ENCODE data around the gene SORCS3. TPM values are rescaled to one million over a fixed set of nuclear protein-coding genes. Genes with fewer than 3 reads are reported as not detected.

Gene SORCS3
- total RNA-seq, 1 donor from 2014 or later = not detected

- intact Hi-C loops (cut with micrococcal nuclease) = no loop called here
These were observed 267.5 kb downstream of the SORCS3 start for GRCh38 chr10:104908581-104908980.

GRCh38 chr10:104910712-104911111 is 269.6 kb downstream of the SORCS3 start:
- intact Hi-C loops (cut with micrococcal nuclease) = no loop called here

GRCh38 chr10:104913390-104913789 is 272.3 kb downstream of the SORCS3 start:
- intact Hi-C loops (cut with micrococcal nuclease) = no loop called here

- intact Hi-C loops (cut with micrococcal nuclease) = no loop called here
These were observed 279.4 kb downstream of the SORCS3 start for GRCh38 chr10:104920476-104920875.

- intact Hi-C loops (cut with micrococcal nuclease) = no loop called here
These were observed 280.7 kb downstream of the SORCS3 start for GRCh38 chr10:104921763-104922162.

GRCh38 chr10:104922810-104923209 is 281.7 kb downstream of the SORCS3 start:
- intact Hi-C loops (cut with micrococcal nuclease) = no loop called here

- intact Hi-C loops (cut with micrococcal nuclease) = no loop called here
These were observed 282.4 kb downstream of the SORCS3 start for GRCh38 chr10:104923501-104923900.

GRCh38 chr10:104924101-104924795 is 283.2 kb downstream of the SORCS3 start:
- intact Hi-C loops (cut with micrococcal nuclease) = no loop called here

GRCh38 chr10:104925232-104925851 is 284.3 kb downstream of the SORCS3 start:
- intact Hi-C loops (cut with micrococcal nuclease) = loop anchor here (5.0 kb wide), 1 partner anchor 518 kb away; no protein-coding TSS in a partner anchor

- intact Hi-C loops (cut with micrococcal nuclease) = loop anchor here (5.0 kb wide), 1 partner anchor 521 kb away; no protein-coding TSS in a partner anchor
These were observed 287.6 kb downstream of the SORCS3 start for GRCh38 chr10:104928734-104929133.

- intact Hi-C loops (cut with micrococcal nuclease) = no loop called here
These were observed 290.6 kb downstream of the SORCS3 start for GRCh38 chr10:104931612-104932134.

GRCh38 chr10:104935656-104936055 is 294.6 kb downstream of the SORCS3 start:
- intact Hi-C loops (cut with micrococcal nuclease) = no loop called here

GRCh38 chr10:104937567-104937966 is 296.5 kb downstream of the SORCS3 start:
- intact Hi-C loops (cut with micrococcal nuclease) = no loop called here

GRCh38 chr10:104938031-104938430 is 296.9 kb downstream of the SORCS3 start:
- intact Hi-C loops (cut with micrococcal nuclease) = no loop called here

GRCh38 chr10:104941662-104942061 is 300.6 kb downstream of the SORCS3 start:
- intact Hi-C loops (cut with micrococcal nuclease) = no loop called here

GRCh38 chr10:104947314-104947713 is 306.2 kb downstream of the SORCS3 start:
- intact Hi-C loops (cut with micrococcal nuclease) = no loop called here

- intact Hi-C loops (cut with micrococcal nuclease) = no loop called here
These were observed 316.2 kb downstream of the SORCS3 start for GRCh38 chr10:104957178-104957841.

GRCh38 chr10:104966563-104967297 is 325.6 kb downstream of the SORCS3 start:
- intact Hi-C loops (cut with micrococcal nuclease) = no loop called here

GRCh38 chr10:104980368-104980767 is 339.3 kb downstream of the SORCS3 start:
- intact Hi-C loops (cut with micrococcal nuclease) = no loop called here

GRCh38 chr10:104981995-104982394 is 340.9 kb downstream of the SORCS3 start:
- intact Hi-C loops (cut with micrococcal nuclease) = no loop called here

- intact Hi-C loops (cut with micrococcal nuclease) = no loop called here
These were observed 347.6 kb downstream of the SORCS3 start for GRCh38 chr10:104988686-104989085.

Data from T-helper 2 cell treated with Interferon-gamma antibody and Interleukin-4, amounts not matched to agents 100 ng/mL and 5 ng/mL, for 36 hours (primary cell).